Femur (tissue), 1 donor: ENCODE results near the gene CD300LG.
"Not testable (repeated sequence)": the region's sequence is repeated elsewhere in the genome, so short reads cannot be mapped to it uniquely, and the experiment has no call there.

Experiments used
- DNase-seq: peaks from one replicate; pipeline ENCODE4 v3.0.0-alpha.2; 2017

CD300LG gene

GRCh38 chr17:43846963-43847371, at the start of gene CD300LG:
Gene CD300LG (plus strand): TSS chr17:43847176. CDS start chr17:43847217, 41 bp downstream.
- no peak for DNase-seq

GRCh38 chr17:43798024-43798423, 49.0 kb upstream of the CD300LG start:
- not testable (repeated sequence) for DNase-seq

- no peak for DNase-seq
These were observed 47.9 kb upstream of the CD300LG start for GRCh38 chr17:43799047-43799446.

- DNase-seq: no peak
These were observed 46.2 kb upstream of the CD300LG start for GRCh38 chr17:43800736-43801135.

GRCh38 chr17:43801844-43802243, 45.1 kb upstream of the CD300LG start:
- DNase-seq: no peak

- no peak for DNase-seq
These were observed 43.2 kb upstream of the CD300LG start for GRCh38 chr17:43803758-43804157.

- no peak for DNase-seq
These were observed 41.9 kb upstream of the CD300LG start for GRCh38 chr17:43805117-43805516.

- no peak for DNase-seq
These were observed 38.9 kb upstream of the CD300LG start for GRCh38 chr17:43808076-43808475.

GRCh38 chr17:43809121-43809520, 37.9 kb upstream of the CD300LG start:
- DNase-seq: no peak

GRCh38 chr17:43810226-43810715, 36.7 kb upstream of the CD300LG start:
- DNase-seq: no peak

- no peak for DNase-seq
These were observed 36.2 kb upstream of the CD300LG start for GRCh38 chr17:43810823-43811222.

- no peak for DNase-seq
These were observed 34.3 kb upstream of the CD300LG start for GRCh38 chr17:43812396-43813265.

- no peak for DNase-seq
These were observed 33.6 kb upstream of the CD300LG start for GRCh38 chr17:43813386-43813785.

GRCh38 chr17:43814026-43814425, 33.0 kb upstream of the CD300LG start:
- DNase-seq: no peak

- peak; percentile 0 for DNase-seq
These were observed 32.3 kb upstream of the CD300LG start for GRCh38 chr17:43814714-43815113.

GRCh38 chr17:43816336-43817320, 30.3 kb upstream of the CD300LG start:
- no peak for DNase-seq

- no peak for DNase-seq
These were observed 29.1 kb upstream of the CD300LG start for GRCh38 chr17:43817826-43818225.

- DNase-seq: peak; percentile 3
These were observed 28.0 kb upstream of the CD300LG start for GRCh38 chr17:43818966-43819365.

- no peak for DNase-seq
These were observed 26.2 kb upstream of the CD300LG start for GRCh38 chr17:43820759-43821158.

GRCh38 chr17:43822570-43823190, 24.3 kb upstream of the CD300LG start:
- no peak for DNase-seq

- no peak for DNase-seq
These were observed 23.5 kb upstream of the CD300LG start for GRCh38 chr17:43823350-43824084.

GRCh38 chr17:43825567-43825966, 21.4 kb upstream of the CD300LG start:
- no peak for DNase-seq
